Small intestine (tissue), 7 donors: Measurements from ENCODE around the gene NUB1. TPM values are rescaled to one million over a fixed set of nuclear protein-coding genes. Genes with fewer than 3 reads are reported as not detected.

Experiments
- DNase-seq, 2 donors: peaks; one replicate each; pipeline versions ENCODE4 v3.0.0 to v3.0.0-alpha.2; 2013
- FAIRE-seq: peaks from 2 replicates; lab custom pipeline; 2012; peaks lifted over from hg19 to GRCh38; lab: Jason Lieb, UNC
- H3K27ac ChIP-seq, 3 donors: one replicate each; pipeline ENCODE4 v1.5.1; 2013; ENCODE audit warnings: low read length in 2 of 3, mild to moderate bottlenecking in 2 of 3, control low read depth in 1 of 3, inconsistent platforms in 1 of 3, low read depth in 1 of 3, moderate library complexity in 1 of 3
- H3K27me3 ChIP-seq, 3 donors: one replicate each; pipeline ENCODE4 v1.6.1; 2013; ENCODE audit warnings: low read length in 3 of 3, inconsistent platforms in 1 of 3; ENCODE audit not compliant: control insufficient read depth in 3 of 3, insufficient read depth in 3 of 3
- H3K36me3 ChIP-seq, 3 donors: one replicate each; pipeline ENCODE4 v1.6.1; 2013; ENCODE audit warnings: low read length in 3 of 3, inconsistent platforms in 1 of 3, low read depth in 1 of 3, mild to moderate bottlenecking in 1 of 3, moderate library complexity in 1 of 3; ENCODE audit not compliant: control insufficient read depth in 3 of 3, insufficient read depth in 2 of 3
- H3K4me1 ChIP-seq, 3 donors: one replicate each; pipeline ENCODE4 v1.6.1; 2013; ENCODE audit warnings: low read length in 2 of 3, inconsistent platforms in 1 of 3, low read depth in 1 of 3, mild to moderate bottlenecking in 1 of 3, moderate library complexity in 1 of 3; ENCODE audit not compliant: control insufficient read depth in 3 of 3, insufficient read depth in 2 of 3
- H3K4me3 ChIP-seq, 3 donors: one replicate each; pipeline ENCODE4 v1.5.1; 2013; ENCODE audit warnings: low read length in 3 of 3, control low read depth in 1 of 3, inconsistent platforms in 1 of 3, low read depth in 1 of 3, mild to moderate bottlenecking in 1 of 3, moderate library complexity in 1 of 3
- H3K9me3 ChIP-seq, 2 donors: one replicate each; pipeline ENCODE4 v1.6.1; 2013; ENCODE audit warnings: low read depth in 1 of 2, low read length in 1 of 2; ENCODE audit not compliant: control insufficient read depth in 2 of 2, insufficient read depth in 1 of 2
- WGBS, 3 donors: extraction: QIAGEN DNeasy Blood & Tissue Kit; methylation state at CpG; one replicate each; pipeline ENCODE4 v1.1.7; 2013; 5-methylcytosine and 5-hydroxymethylcytosine counted together
- polyA plus RNA-seq, 4 donors: library from polyadenylated mRNA; stranded (reverse) in 3 of 4; unstranded in 1 of 4; fragments of 200-250 nt in 3 of 4; fragments of 120-200 nt in 1 of 4; gene quantifications; one replicate each; pipeline versions ENCODE4 v1.2.1 to v1.2.3, GENCODE V29; 2013
- donor health status: healthy with polysubstance abuse.
- donor health status: control.
- donor health status: control.
- donor health status: Bipolar disorder and iron deficiency.
- donor health status: healthy.

NUB1 gene
- polyA plus RNA-seq, 4 donors: 37.4 to 70.8 (median 56.7) TPM

GRCh38 chr7:151420144-151420543, 78.5 kb downstream of the NUB1 start:
- no peaks in the 10 kb centered on the region for H3K36me3 ChIP-seq
- H3K4me3 ChIP-seq: no peak overlapping the region
- H3K9me3 ChIP-seq: peaks cover 0 to 27% of the 10 kb centered on the region in 2 donors
- WGBS, 3 donors: 61 to 81% (median 77%) methylated on average over 5 of the region's 5 CpGs
- peaks cover 0 to 13% (median 2%) of the 10 kb centered on the region in 3 donors for H3K27me3 ChIP-seq
- DNase-seq (no peak), FAIRE-seq (no peak)
- peaks cover 0 to 6% (median 0%) of the 10 kb centered on the region in 3 donors for H3K4me1 ChIP-seq
- no peak overlapping the region for H3K27ac ChIP-seq

DNA sequence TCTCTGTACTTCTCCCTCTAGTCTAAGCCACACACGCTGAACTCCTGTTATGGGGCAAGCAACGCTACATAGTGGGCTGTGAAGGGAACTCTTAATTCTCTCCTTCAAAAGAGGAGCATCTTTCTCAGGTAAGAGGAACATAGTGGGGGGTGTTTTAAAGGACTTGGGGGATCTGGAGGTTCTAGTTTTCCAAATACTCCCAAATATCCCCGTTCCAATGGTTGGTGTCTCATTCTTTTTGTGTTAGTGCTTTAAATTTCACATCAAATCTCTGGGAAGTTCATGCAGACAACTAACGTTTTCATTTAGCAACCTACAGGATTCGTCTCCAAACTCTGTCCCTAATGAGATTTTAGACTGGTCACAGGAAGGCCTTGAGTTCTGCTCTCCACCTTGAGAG, 80.6 kb downstream of the NUB1 start:
- no peak for FAIRE-seq
- no peak for DNase-seq
- Histone ChIP-seq H3K36me3 (no peaks in the 10 kb centered on the region), H3K9me3 (peaks cover 0 to 27% of the 10 kb centered on the region in 2 donors), H3K27me3 (peaks cover 0 to 8% (median 2%) of the 10 kb centered on the region in 3 donors), H3K4me1 (no peaks in the 10 kb centered on the region), H3K27ac (no peak overlapping the region), H3K4me3 (no peak overlapping the region)
- WGBS, 3 donors: 78 to 87% (median 80%) methylated on average over 5 of the region's 5 CpGs

DNA sequence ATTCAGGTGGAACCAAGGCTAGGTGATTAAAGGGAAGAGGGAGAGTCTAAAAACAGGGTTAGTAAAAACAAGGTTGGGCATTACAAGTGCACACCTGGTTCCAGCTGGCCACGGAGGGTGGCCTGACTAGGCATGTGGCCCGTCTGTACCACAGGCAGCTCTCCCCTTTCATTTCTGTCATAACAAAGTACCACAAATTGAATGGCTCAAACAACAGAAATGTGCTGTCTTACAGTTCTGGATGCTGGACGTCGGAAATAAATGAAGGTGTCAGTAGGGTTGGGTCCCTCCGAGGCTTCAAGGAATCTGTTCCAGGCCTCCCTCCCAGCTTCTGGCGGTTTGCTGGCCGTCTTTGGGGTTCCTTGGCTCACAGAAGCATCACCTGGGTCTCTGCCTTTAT, 81.6 kb downstream of the NUB1 start:
- DNase-seq (no peak), FAIRE-seq (no peak)
- Histone ChIP-seq H3K27me3 (peaks cover 0 to 11% (median 2%) of the 10 kb centered on the region in 3 donors), H3K27ac (no peak overlapping the region), H3K9me3 (peaks cover 0 to 27% of the 10 kb centered on the region in 2 donors), H3K36me3 (no peaks in the 10 kb centered on the region), H3K4me3 (no peak overlapping the region), H3K4me1 (no peaks in the 10 kb centered on the region)
- WGBS, 3 donors: 79 to 88% (median 81%) methylated on average over 7 of the region's 7 CpGs

DNA sequence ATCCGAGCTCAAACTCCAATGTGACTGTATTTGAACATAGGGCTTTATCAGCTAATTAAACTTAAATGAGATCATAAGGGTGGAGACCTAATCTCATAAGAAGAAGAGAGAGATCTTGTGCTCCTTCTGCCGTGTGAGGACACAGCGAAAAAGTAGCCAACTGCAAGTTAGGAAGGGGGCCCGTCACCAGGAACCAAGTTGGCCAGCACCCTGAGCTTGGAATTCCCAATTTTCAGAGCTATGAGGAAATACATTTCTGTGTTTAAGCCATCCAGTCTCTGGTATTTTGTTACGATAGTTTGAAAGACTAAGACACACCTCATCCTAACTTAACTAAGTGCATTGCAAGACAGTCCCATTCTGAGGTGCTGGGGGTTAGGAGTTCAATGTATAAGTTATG, 82.3 kb downstream of the NUB1 start:
- H3K4me1 ChIP-seq: peaks cover 0 to 2% (median 0%) of the 10 kb centered on the region in 3 donors
- H3K27ac ChIP-seq: no peak overlapping the region
- H3K4me3 ChIP-seq: no peak overlapping the region
- FAIRE-seq: no peak
- 61 to 79% (median 68%) methylated on average over 5 of the region's 5 CpGs for WGBS, 3 donors
- peaks cover 0 to 11% (median 2%) of the 10 kb centered on the region in 3 donors for H3K27me3 ChIP-seq
- no peak for DNase-seq
- H3K9me3 ChIP-seq: peaks cover 0 to 27% of the 10 kb centered on the region in 2 donors
- no peaks in the 10 kb centered on the region for H3K36me3 ChIP-seq

DNA sequence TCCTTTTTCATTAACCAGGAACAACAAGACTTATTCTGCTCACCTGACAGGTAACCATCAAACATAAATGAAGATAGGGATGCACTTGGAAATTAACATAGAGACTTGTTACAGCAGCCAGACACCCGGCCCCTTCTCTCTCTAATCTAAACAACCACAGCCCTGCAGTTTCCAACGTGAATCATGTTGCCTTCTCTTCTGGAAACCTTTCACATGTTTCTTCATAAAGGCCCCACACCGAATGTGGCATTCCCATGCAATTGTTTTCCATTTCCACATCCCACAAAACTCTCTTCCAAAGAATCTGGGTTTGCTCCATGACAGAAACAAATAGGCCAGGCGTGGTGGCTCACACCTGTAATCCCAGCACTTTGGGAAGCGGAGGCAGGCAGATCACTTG, 83.2 kb downstream of the NUB1 start:
- Histone ChIP-seq H3K4me3 (no peak overlapping the region), H3K27me3 (peaks cover 0 to 11% (median 2%) of the 10 kb centered on the region in 3 donors), H3K36me3 (no peaks in the 10 kb centered on the region), H3K27ac (no peak overlapping the region), H3K9me3 (peaks cover 0 to 27% of the 10 kb centered on the region in 2 donors), H3K4me1 (peaks cover 0 to 5% (median 0%) of the 10 kb centered on the region in 3 donors)
- DNase-seq: no peak
- no peak for FAIRE-seq
- 69 to 73% (median 71%) methylated on average over 5 of the region's 5 CpGs for WGBS, 3 donors

DNA sequence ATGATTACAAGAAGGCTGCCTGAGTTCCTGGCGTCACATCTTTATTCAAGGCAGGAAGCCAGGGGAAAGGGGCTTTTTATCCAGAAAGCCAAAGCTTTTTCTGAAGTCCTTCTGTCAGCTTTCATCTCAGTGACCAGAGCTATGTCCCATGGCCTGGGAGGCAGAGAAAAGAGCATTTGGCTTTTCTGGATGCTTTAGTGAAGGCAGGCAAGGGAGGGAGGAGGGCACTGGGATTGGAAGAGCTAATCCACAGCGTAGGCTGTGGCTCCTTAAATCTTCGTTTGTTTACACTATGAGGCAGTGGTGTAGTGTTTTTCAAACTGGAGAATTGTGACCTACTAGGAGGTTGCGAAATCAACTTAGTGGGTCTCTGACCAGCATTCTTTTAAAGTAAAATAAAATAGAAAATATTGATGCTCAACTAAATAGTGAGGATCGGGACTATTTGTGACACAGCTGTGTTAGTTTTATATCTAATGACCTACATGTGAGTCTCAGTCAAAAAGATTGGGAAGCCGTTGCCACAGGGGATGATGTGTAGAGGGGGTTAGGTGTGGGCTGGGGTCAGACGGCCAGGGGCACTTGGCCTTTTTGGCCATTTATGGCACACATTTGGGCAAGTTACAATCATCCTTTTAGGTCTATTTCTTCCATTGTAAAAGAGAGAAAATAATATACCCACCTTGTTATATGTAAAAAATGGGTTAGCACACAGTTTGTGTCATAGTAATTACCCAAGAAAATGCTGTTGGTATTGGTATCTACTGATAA, 84.2 kb downstream of the NUB1 start:
- Histone ChIP-seq H3K27ac (peak overlapping the region in 1 of 3 donors; percentile 90), H3K4me1 (peaks cover 0 to 5% (median 0%) of the 10 kb centered on the region in 3 donors), H3K36me3 (no peaks in the 10 kb centered on the region), H3K27me3 (peaks cover 0 to 13% (median 0%) of the 10 kb centered on the region in 3 donors), H3K9me3 (peaks cover 0 to 17% of the 10 kb centered on the region in 2 donors), H3K4me3 (no peak overlapping the region)
- no peak for DNase-seq
- WGBS, 3 donors: 58 to 62% (median 59%) methylated on average over 7 of the region's 7 CpGs
- FAIRE-seq: no peak

- WGBS, 3 donors: 49 to 56% (median 50%) methylated on average over 14 of the region's 14 CpGs
- Histone ChIP-seq H3K4me1 (peaks cover 0 to 5% (median 0%) of the 10 kb centered on the region in 3 donors), H3K36me3 (no peaks in the 10 kb centered on the region), H3K27ac (peak overlapping the region in 1 of 3 donors; percentile 90), H3K4me3 (no peak overlapping the region), H3K9me3 (peaks cover 0 to 13% of the 10 kb centered on the region in 2 donors), H3K27me3 (peaks cover 0 to 15% (median 0%) of the 10 kb centered on the region in 3 donors)
- FAIRE-seq: no peak
- DNase-seq: no peak
Observed at GRCh38 chr7:151426441-151426903, 84.9 kb downstream of the NUB1 start.

- no peak for FAIRE-seq
- 77 to 86% (median 79%) methylated on average over 23 of the region's 23 CpGs for WGBS, 3 donors
- Histone ChIP-seq H3K27ac (peak overlapping the region in 1 of 3 donors; percentile 43), H3K36me3 (no peaks in the 10 kb centered on the region), H3K9me3 (peaks cover 0 to 6% of the 10 kb centered on the region in 2 donors), H3K4me1 (peaks cover 0 to 5% (median 0%) of the 10 kb centered on the region in 3 donors), H3K4me3 (no peak overlapping the region), H3K27me3 (peaks cover 0 to 14% (median 0%) of the 10 kb centered on the region in 3 donors)
- DNase-seq: no peak
Observed at GRCh38 chr7:151426904-151427704, 85.5 kb downstream of the NUB1 start.
